H1 (cell line): Measurements from ENCODE around the gene GID8. TPM values are rescaled to one million over a fixed set of nuclear protein-coding genes. Genes with fewer than 3 reads are reported as not detected.

ENCODE experiments used
- CTCF ChIA-PET: fragments of 300-600 bp; sonication (Branson Sonifier 250); formaldehyde crosslinking; loops from one replicate; lab custom pipeline; 2021; ENCODE audit not compliant: partially characterized antibody; lab: Charles Lee
- POLR2A ChIA-PET: fragments of 300-600 bp; sonication (Branson Sonifier 250); formaldehyde crosslinking; loops from one replicate; lab custom pipeline; 2021; ENCODE audit warnings: inconsistent platforms; ENCODE audit not compliant: partially characterized antibody; lab: Charles Lee
- DNase-seq, 2 experiments: peaks; one replicate each; pipeline versions ENCODE4 v3.0.0 to v3.0.0-alpha.2; 2010 to 2022; ENCODE audit warnings: low spot score in 2 of 2, low read depth in 1 of 2, mixed read lengths in 1 of 2
- FAIRE-seq: peaks from 2 replicates; lab custom pipeline; 2011; peaks lifted over from hg19 to GRCh38; lab: Jason Lieb, UNC
- H2AFZ ChIP-seq: 2 replicates; pipeline ENCODE4 v1.8.1; 2012; ENCODE audit warnings: low read length, inconsistent platforms
- H2AK5ac ChIP-seq: 2 replicates; pipeline ENCODE4 v1.6.1; 2013; ENCODE audit warnings: low read depth, low read length
- H2BK120ac ChIP-seq: replicated peaks from 2 replicates; pipeline ENCODE3; 2013; ENCODE audit warnings: low read depth, low read length, inconsistent platforms
- H2BK12ac ChIP-seq: 2 replicates; pipeline ENCODE4 v1.6.1; 2013; ENCODE audit warnings: low read depth, low read length
- H2BK15ac ChIP-seq: 2 replicates; pipeline ENCODE4 v1.6.1; 2013; ENCODE audit warnings: low read length
- H2BK20ac ChIP-seq: 2 replicates; pipeline ENCODE4 v1.6.1; 2013; ENCODE audit warnings: low read length
- H2BK5ac ChIP-seq: 2 replicates; pipeline ENCODE4 v1.6.1; 2013; ENCODE audit warnings: low read depth, low read length
- H3K14ac ChIP-seq: 2 replicates; pipeline ENCODE4 v1.6.1; 2013; ENCODE audit warnings: inconsistent platforms; ENCODE audit not compliant: insufficient read length
- H3K18ac ChIP-seq: 2 replicates; pipeline ENCODE4 v1.6.1; 2013; ENCODE audit warnings: low read length; ENCODE audit errors: extremely low read depth
- H3K23ac ChIP-seq: 2 replicates; pipeline ENCODE4 v1.6.1; 2013; ENCODE audit warnings: inconsistent platforms; ENCODE audit not compliant: insufficient read length
- H3K23me2 ChIP-seq: 2 replicates; pipeline ENCODE4 v1.6.1; 2013; ENCODE audit warnings: low read depth, low read length
- H3K27ac ChIP-seq: 2 replicates; pipeline ENCODE4 v1.6.1; 2011; ENCODE audit warnings: low read depth, low read length, inconsistent platforms
- H3K27me3 ChIP-seq, 4 experiments: replicated peaks in 1 of 4; 1 replicate in 1 of 4; 2 replicates in 3 of 4; pipeline versions ENCODE4 v1.6.1 to v1.8.1; 2011 to 2013; ENCODE audit warnings: low read length in 3 of 4, mild to moderate bottlenecking in 3 of 4, inconsistent platforms in 2 of 4, mixed read lengths in 2 of 4, moderate library complexity in 1 of 4; ENCODE audit not compliant: control insufficient read depth in 3 of 4, insufficient read depth in 3 of 4; ENCODE audit errors: extremely low read depth in 1 of 4
- H3K36me3 ChIP-seq, 4 experiments: 2 replicates each; pipeline versions ENCODE4 v1.6.1 to v1.8.1; 2011 to 2013; ENCODE audit warnings: mild to moderate bottlenecking in 4 of 4, low read length in 3 of 4, moderate library complexity in 2 of 4, control low read depth in 1 of 4, inconsistent platforms in 1 of 4; ENCODE audit not compliant: insufficient read depth in 4 of 4, control insufficient read depth in 2 of 4
- H3K4ac ChIP-seq: replicated peaks from 2 replicates; pipeline ENCODE3; 2013; ENCODE audit warnings: low read length, low read depth, mixed read lengths, inconsistent platforms; ENCODE audit not compliant: insufficient read length
- H3K4me1 ChIP-seq, 4 experiments: replicated peaks in 1 of 4; 1 replicate in 1 of 4; 2 replicates in 3 of 4; pipeline versions ENCODE4 v1.6.1 to v1.8.1; 2011 to 2013; ENCODE audit warnings: low read length in 3 of 4, inconsistent platforms in 2 of 4, mixed read lengths in 1 of 4; ENCODE audit not compliant: insufficient read depth in 4 of 4, control insufficient read depth in 3 of 4
- H3K4me2 ChIP-seq, 2 experiments: 2 replicates each; pipeline versions ENCODE4 v1.6.1 to v1.8.1; 2011 to 2013; ENCODE audit warnings: low read depth in 2 of 2, low read length in 2 of 2, control low read depth in 1 of 2, inconsistent platforms in 1 of 2, mild to moderate bottlenecking in 1 of 2; ENCODE audit not compliant: insufficient read depth in 1 of 2
- H3K4me3 ChIP-seq, 4 experiments: fragments of 200-600, 300-600 bp in 1 of 4; sonication (generic), shearing (Covaris generic), sonication (Bioruptor Twin) in 1 of 4; 2 replicates each; pipeline versions ENCODE4 v1.5.1 to v1.8.1; 2011 to 2016; ENCODE audit warnings: low read length in 4 of 4, low read depth in 3 of 4, control low read depth in 2 of 4, inconsistent platforms in 2 of 4, mild to moderate bottlenecking in 2 of 4, mixed read lengths in 1 of 4, moderate library complexity in 1 of 4; ENCODE audit not compliant: insufficient read depth in 2 of 4; ENCODE audit errors: extremely low read depth in 1 of 4
- H3K56ac ChIP-seq: replicated peaks from 2 replicates; pipeline ENCODE3; 2013; ENCODE audit warnings: low read depth, mild to moderate bottlenecking, mixed read lengths, low read length, inconsistent platforms; ENCODE audit not compliant: insufficient read length
- H3K79me1 ChIP-seq: 2 replicates; pipeline ENCODE4 v1.6.1; 2013; ENCODE audit warnings: low read depth, low read length, control low read depth
- H3K79me2 ChIP-seq, 2 experiments: 2 replicates each; pipeline versions ENCODE4 v1.6.1 to v1.8.1; 2012 to 2013; ENCODE audit warnings: low read length in 2 of 2, mild to moderate bottlenecking in 2 of 2, inconsistent platforms in 1 of 2; ENCODE audit not compliant: insufficient read depth in 2 of 2, control insufficient read depth in 1 of 2
- H3K9ac ChIP-seq, 4 experiments: replicated peaks in 1 of 4; 1 replicate in 1 of 4; 2 replicates in 3 of 4; pipeline versions ENCODE4 v1.6.1 to v1.8.1; 2011 to 2013; ENCODE audit warnings: low read depth in 3 of 4, low read length in 3 of 4, control low read depth in 2 of 4, mild to moderate bottlenecking in 2 of 4, moderate library complexity in 2 of 4, inconsistent platforms in 1 of 4; ENCODE audit errors: extremely low read depth in 1 of 4
- H3K9me3 ChIP-seq, 2 experiments: 2 replicates each; pipeline versions ENCODE4 v1.6.1 to v1.8.1; 2012 to 2013; ENCODE audit warnings: mild to moderate bottlenecking in 2 of 2, moderate library complexity in 2 of 2, control low read depth in 1 of 2, inconsistent platforms in 1 of 2, low read depth in 1 of 2, low read length in 1 of 2, mixed read lengths in 1 of 2; ENCODE audit not compliant: insufficient read depth in 2 of 2
- H4K20me1 ChIP-seq, 2 experiments: replicated peaks in 1 of 2; 2 replicates each; pipeline versions ENCODE3 to v1.8.1; 2011 to 2013; ENCODE audit warnings: inconsistent platforms in 2 of 2, low read length in 2 of 2, mild to moderate bottlenecking in 1 of 2; ENCODE audit not compliant: insufficient read depth in 2 of 2, control insufficient read depth in 1 of 2
- H4K5ac ChIP-seq: 2 replicates; pipeline ENCODE4 v1.6.1; 2013; ENCODE audit warnings: low read length, low read depth, mixed read lengths, inconsistent platforms; ENCODE audit not compliant: insufficient read length
- H4K8ac ChIP-seq: 2 replicates; pipeline ENCODE4 v1.8.0; 2013; ENCODE audit warnings: mild to moderate bottlenecking, moderate library complexity, low read length, inconsistent platforms; ENCODE audit not compliant: insufficient read depth; ENCODE audit errors: extremely low read depth
- H4K91ac ChIP-seq: replicated peaks from 2 replicates; pipeline ENCODE3; 2013; ENCODE audit warnings: low read length, mixed read lengths, inconsistent platforms; ENCODE audit not compliant: insufficient read length
- BACH1 ChIP-seq: IDR thresholded peaks from 2 replicates; pipeline ENCODE4 v1.6.1; 2012; ENCODE audit warnings: low read length, improper control_type of control experiment
- CHD1 ChIP-seq: IDR thresholded peaks from 2 replicates; pipeline ENCODE4 v1.6.1; 2012; ENCODE audit warnings: low read depth, low read length, improper control_type of control experiment
- EP300 ChIP-seq, 2 experiments: IDR thresholded peaks; 1 replicate in 1 of 2; 2 replicates in 1 of 2; pipeline ENCODE4 v1.6.1; 2011 to 2012; ENCODE audit warnings: low read depth in 2 of 2, low read length in 2 of 2, mild to moderate bottlenecking in 2 of 2, borderline replicate concordance in 1 of 2, inconsistent platforms in 1 of 2, moderate library complexity in 1 of 2
- HDAC2 ChIP-seq, 2 experiments: fragments of 300-600 bp in 1 of 2; sonication (generic) in 1 of 2; IDR thresholded peaks; 2 replicates each; pipeline ENCODE4 v1.6.1; 2011 to 2012; ENCODE audit warnings: low read depth in 2 of 2, low read length in 2 of 2, mild to moderate bottlenecking in 2 of 2, moderate library complexity in 2 of 2, borderline replicate concordance in 1 of 2, inconsistent platforms in 1 of 2
- POLR2A ChIP-seq, 2 experiments: IDR thresholded peaks; 1 replicate in 1 of 2; 2 replicates in 1 of 2; pipeline ENCODE4 v1.6.1; 2011; ENCODE audit warnings: low read depth in 2 of 2, low read length in 2 of 2, mild to moderate bottlenecking in 2 of 2; ENCODE audit errors: control extremely low read depth in 1 of 2
- POLR2AphosphoS5 ChIP-seq: IDR thresholded peaks from 2 replicates; pipeline ENCODE4 v1.6.1; 2011; ENCODE audit warnings: low read depth, low read length
- RBBP5 ChIP-seq: IDR thresholded peaks from 2 replicates; pipeline ENCODE4 v1.7.1; 2012; ENCODE audit warnings: low read depth, mild to moderate bottlenecking, inconsistent platforms, low read length, moderate library complexity, borderline replicate concordance
- WGBS, 2 experiments: shearing (Covaris generic) in 1 of 2; methylation state at CpG; one replicate each; pipeline versions ENCODE4 v1.1.6 to v1.1.7; 2013 to 2015; ENCODE audit warnings: low lambda C conversion rate in 2 of 2, mixed read lengths in 2 of 2, inconsistent platforms in 1 of 2, low coverage in 1 of 2, missing lambda C conversion rate in 1 of 2; ENCODE audit not compliant: insufficient replicate concordance in 2 of 2, insufficient coverage in 1 of 2, insufficient read length in 1 of 2; ENCODE audit errors: extremely low coverage in 1 of 2, missing lambda C conversion rate in 1 of 2; 5-methylcytosine and 5-hydroxymethylcytosine counted together
- polyA plus RNA-seq, 7 experiments: library from polyadenylated mRNA; depleted of rRNA in 3 of 7; stranded (reverse) in 5 of 7; unstranded in 2 of 7; fragments of >200 nt in 5 of 7; fragments of 200-250 nt in 2 of 7; gene quantifications; 1 replicate in 5 of 7; 2 replicates in 1 of 7; 4 replicates in 1 of 7; pipeline versions ENCODE4 v1.2.1 to v1.2.3, GENCODE V29; 2011 to 2013; ENCODE audit warnings: missing spikeins in 2 of 7, mixed read lengths in 2 of 7
- total RNA-seq: library from RNA; stranded (reverse); fragmentation: NEBNext Ultra II Directional; extraction: Animal tissue kit (Norgen Biotek cat#: 25700); gene quantifications from 2 replicates; pipeline ENCODE4 v1.2.1, GENCODE V29; 2021
- TF ChIP-seq, protein P1 (sequence below): IDR thresholded peaks from 2 replicates; pipeline ENCODE4 v1.6.1; 2011; ENCODE audit warnings: low read length, improper control_type of control experiment

The GID8 gene
- total and polyA plus RNA-seq, 2 of the 8 experiments (the other 6 are each of a cell fraction or from before 2014, with no cell fraction given), result 39.7 to 72.9 TPM

DNA sequence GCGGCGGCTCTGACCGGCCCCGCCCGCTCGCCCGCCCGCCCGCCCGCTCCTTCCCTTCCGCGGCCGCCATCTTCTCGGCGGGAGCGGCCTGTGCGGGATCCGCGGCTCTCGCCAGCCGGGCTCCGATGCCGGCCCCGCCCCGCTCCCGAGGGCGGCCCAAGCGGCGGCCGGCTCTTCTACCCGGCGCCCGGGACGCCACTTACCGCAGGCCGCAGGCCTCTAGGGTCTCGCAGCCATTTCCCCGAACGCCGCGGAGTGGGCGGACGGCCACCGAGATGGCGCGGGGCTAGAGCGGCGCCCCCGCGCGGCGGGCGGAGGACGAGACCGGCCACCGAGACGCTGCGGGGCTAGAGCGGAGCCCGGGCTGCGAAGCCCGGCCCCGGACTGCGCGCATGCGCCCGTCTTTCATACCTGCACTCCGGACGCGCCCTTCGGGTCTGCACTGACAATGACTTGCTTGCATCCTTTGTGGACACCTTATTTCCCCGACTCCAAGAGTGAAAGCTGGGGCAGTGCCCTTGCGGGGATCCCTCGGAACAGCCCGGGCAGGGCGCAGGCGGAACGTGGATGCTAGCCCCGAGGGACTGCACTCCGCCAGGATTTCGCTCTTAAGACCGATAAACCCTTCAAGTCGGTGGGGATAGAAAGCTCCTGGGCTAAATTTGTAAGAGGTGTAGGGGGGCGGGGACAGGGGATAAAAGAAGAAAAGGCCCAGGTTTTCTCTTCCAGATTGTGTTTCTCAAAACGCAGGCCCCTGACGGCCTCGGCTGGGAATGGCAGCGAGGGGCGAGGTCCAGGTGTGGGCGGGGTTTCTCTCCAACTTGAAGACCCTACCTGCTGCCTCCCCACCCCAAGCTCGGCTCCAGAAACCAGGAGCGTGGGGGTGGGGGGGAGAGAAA, 11.5 kb upstream of the GID8 start, which contains the start of gene DIDO1:
Gene DIDO1, minus strand, starts transcription at position 277 of the 899 bp plus-strand sequence.
- H4K20me1 ChIP-seq, result peaks cover 34 to 36% of the 10 kb centered on the region in 2 experiments
- peak within 1 kb of the TSS; percentile 87 to 97 (median 90) for H3K9ac ChIP-seq
- no peak within 1 kb of the TSS for H3K23ac ChIP-seq
- H3K4me3 ChIP-seq, result peak within 1 kb of the TSS; percentile 76 to 99 (median 94)
- peaks cover 28% of the 10 kb centered on the region for H3K23me2 ChIP-seq
- peak within 1 kb of the TSS; percentile 87 for H3K56ac ChIP-seq
- peak in 1 of 2 experiments; percentile 90 for DNase-seq
- H3K18ac ChIP-seq, result peak within 1 kb of the TSS; percentile 86
- H3K4ac ChIP-seq, result peak within 1 kb of the TSS; percentile 90
- no peak within 1 kb of the TSS; the same call in 1 of the 2 replicates for H2BK12ac ChIP-seq
- no peak for FAIRE-seq
- no peak within 1 kb of the TSS for H2BK20ac ChIP-seq
- peaks cover 55 to 84% of the 10 kb centered on the region in 2 experiments for H3K79me2 ChIP-seq
- H2BK120ac ChIP-seq, result peak within 1 kb of the TSS; percentile 49
- H3K9me3 ChIP-seq, result no peaks in the 10 kb centered on the region
- H3K27me3 ChIP-seq, result no peaks in the 10 kb centered on the region
- peak within 1 kb of the TSS; percentile 58 for H4K91ac ChIP-seq
- H2BK15ac ChIP-seq, result no peak within 1 kb of the TSS
- H3K27ac ChIP-seq, result peak within 1 kb of the TSS; percentile 86
- peak within 1 kb of the TSS; percentile 99 to 100 for H3K4me2 ChIP-seq
- peak within 1 kb of the TSS; percentile 85 for H4K5ac ChIP-seq
- H3K14ac ChIP-seq, result no peak within 1 kb of the TSS
- WGBS, 2 experiments, result 1% methylated on average over 74 of the region's 92 CpGs; no CpG with 5 or more reads in 1 of the 2 experiments
- H2BK5ac ChIP-seq, result peak within 1 kb of the TSS; percentile 97
- no peaks in the 10 kb centered on the region for H3K36me3 ChIP-seq
- 0 out of 2 replicates have a peak within 1 kb of the TSS, but pooled peaks have one; percentile 4 for H2AK5ac ChIP-seq
- peaks cover 5% of the 10 kb centered on the region; the same call in 1 of the 2 replicates for H3K79me1 ChIP-seq
- ChIA-PET POLR2A (interaction anchor here (0.7 to 20.3 kb wide), 16 partner anchors 14 to 111 kb away, joined by 3 to 363 read pairs (median 4); partner anchors contain the start of genes GID8 and TCFL5), CTCF (interaction anchor here (0.6 to 4.2 kb wide), 14 partner anchors 9 to 544 kb away, joined by 3 to 32 read pairs (median 4); partner anchors contain the start of gene GID8)
- H4K8ac ChIP-seq, result peak within 1 kb of the TSS; percentile 96; the same call in 1 of the 2 replicates
- no peak within 1 kb of the TSS for H2AFZ ChIP-seq
- H3K4me1 ChIP-seq, result peaks cover 9 to 39% (median 23%) of the 10 kb centered on the region in 4 experiments
- TF ChIP-seq, protein P1, sequence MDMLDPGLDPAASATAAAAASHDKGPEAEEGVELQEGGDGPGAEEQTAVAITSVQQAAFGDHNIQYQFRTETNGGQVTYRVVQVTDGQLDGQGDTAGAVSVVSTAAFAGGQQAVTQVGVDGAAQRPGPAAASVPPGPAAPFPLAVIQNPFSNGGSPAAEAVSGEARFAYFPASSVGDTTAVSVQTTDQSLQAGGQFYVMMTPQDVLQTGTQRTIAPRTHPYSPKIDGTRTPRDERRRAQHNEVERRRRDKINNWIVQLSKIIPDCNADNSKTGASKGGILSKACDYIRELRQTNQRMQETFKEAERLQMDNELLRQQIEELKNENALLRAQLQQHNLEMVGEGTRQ, result no peak
- TF ChIP-seq BACH1 (0 out of 2 replicates have a peak, but pooled peaks have one; percentile 32), CHD1 (no peak), POLR2AphosphoS5 (peak; percentile 81), HDAC2 (IDR thresholded peaks at IDR 0.05; ENCODE audit: borderline replicate concordance in 1 of 2, low read depth in 2 of 2, low read length in 2 of 2) (peak in 1 of 2 experiments; percentile 84; a peak in 2 of 4 replicates), RBBP5 (peak; percentile 87; the same call in 1 of the 2 replicates), POLR2A (IDR thresholded peaks at IDR 0.05; ENCODE audit: control extremely low read depth in 1 of 2, low read depth in 2 of 2, low read length in 2 of 2) (peak in 1 of 2 experiments; percentile 40), EP300 (IDR thresholded peaks at IDR 0.05; ENCODE audit: borderline replicate concordance in 1 of 2, low read depth in 2 of 2, low read length in 2 of 2) (no peak)
